H9 (cell line): ENCODE data around the gene ZNF423. TPM values are rescaled to one million over a fixed set of nuclear protein-coding genes. Genes with fewer than 3 reads are reported as not detected.

Source experiments
- DNase-seq: peaks from one replicate; pipeline ENCODE4 v3.0.0-alpha.2; 2017
- H2AFZ ChIP-seq: one replicate; pipeline ENCODE4 v1.6.1; 2013; ENCODE audit warnings: mild to moderate bottlenecking, low read length, control low read depth, moderate library complexity
- H2AK5ac ChIP-seq: 2 replicates; pipeline ENCODE4 v1.6.1; 2013; ENCODE audit warnings: low read length, control low read depth, mixed read lengths; ENCODE audit not compliant: insufficient read length
- H2BK120ac ChIP-seq: one replicate; pipeline ENCODE4 v1.6.1; 2013; ENCODE audit warnings: low read depth, mild to moderate bottlenecking, low read length, control low read depth, inconsistent platforms; ENCODE audit not compliant: poor library complexity, severe bottlenecking
- H2BK12ac ChIP-seq: 2 replicates; pipeline ENCODE4 v1.6.1; 2013; ENCODE audit warnings: low read length, control low read depth, mixed read lengths, low read depth; ENCODE audit not compliant: insufficient read length
- H2BK15ac ChIP-seq: 2 replicates; pipeline ENCODE4 v1.6.1; 2013; ENCODE audit warnings: low read depth, low read length, control low read depth
- H2BK20ac ChIP-seq: one replicate; pipeline ENCODE4 v1.6.1; 2013; ENCODE audit warnings: low read depth, mild to moderate bottlenecking, low read length, control low read depth, inconsistent platforms; ENCODE audit not compliant: poor library complexity, severe bottlenecking
- H2BK5ac ChIP-seq: 2 replicates; pipeline ENCODE4 v1.6.1; 2013; ENCODE audit warnings: low read length, control low read depth, mixed read lengths; ENCODE audit not compliant: insufficient read length
- H3K14ac ChIP-seq: 2 replicates; pipeline ENCODE4 v1.6.1; 2013; ENCODE audit warnings: low read length, control low read depth; ENCODE audit not compliant: insufficient read depth
- H3K18ac ChIP-seq: 2 replicates; pipeline ENCODE4 v1.6.1; 2013; ENCODE audit warnings: low read depth, mild to moderate bottlenecking, mixed read lengths, low read length, control low read depth; ENCODE audit not compliant: insufficient read length
- H3K23ac ChIP-seq: 2 replicates; pipeline ENCODE4 v1.6.1; 2013; ENCODE audit warnings: low read length, control low read depth, mixed read lengths, low read depth; ENCODE audit not compliant: insufficient read length
- H3K23me2 ChIP-seq: 2 replicates; pipeline ENCODE4 v1.6.1; 2013; ENCODE audit warnings: low read depth, mild to moderate bottlenecking, mixed read lengths, low read length, control low read depth; ENCODE audit not compliant: insufficient read length, poor library complexity, severe bottlenecking
- H3K27ac ChIP-seq: 2 replicates; pipeline ENCODE4 v1.5.1; 2013; ENCODE audit warnings: low read length, control low read depth, mixed read lengths, low read depth; ENCODE audit not compliant: insufficient read length
- H3K27me3 ChIP-seq: 2 replicates; pipeline ENCODE4 v1.6.1; 2013; ENCODE audit warnings: low read length, control low read depth, inconsistent platforms; ENCODE audit not compliant: insufficient read depth
- H3K4ac ChIP-seq: 2 replicates; pipeline ENCODE4 v1.6.1; 2013; ENCODE audit warnings: low read depth, mild to moderate bottlenecking, control low read depth, inconsistent platforms, low read length, moderate library complexity
- H3K4me1 ChIP-seq: 2 replicates; pipeline ENCODE4 v1.6.1; 2013; ENCODE audit warnings: low read length, control low read depth, inconsistent platforms; ENCODE audit not compliant: insufficient read depth
- H3K4me2 ChIP-seq: 2 replicates; pipeline ENCODE4 v1.6.1; 2013; ENCODE audit warnings: low read length, control low read depth, mixed read lengths; ENCODE audit not compliant: insufficient read length, insufficient read depth
- H3K56ac ChIP-seq: 2 replicates; pipeline ENCODE4 v1.6.1; 2013; ENCODE audit warnings: low read depth, mild to moderate bottlenecking, mixed read lengths, low read length, control low read depth; ENCODE audit not compliant: insufficient read length
- H3K79me1 ChIP-seq: 2 replicates; pipeline ENCODE4 v1.6.1; 2013; ENCODE audit warnings: low read depth, mild to moderate bottlenecking, moderate library complexity, low read length, control low read depth, inconsistent platforms; ENCODE audit not compliant: insufficient read depth, poor library complexity, severe bottlenecking
- H3K79me2 ChIP-seq: 2 replicates; pipeline ENCODE4 v1.6.1; 2013; ENCODE audit warnings: low read length, control low read depth, inconsistent platforms; ENCODE audit not compliant: insufficient read depth
- H3K9ac ChIP-seq: 2 replicates; pipeline ENCODE4 v1.6.1; 2013; ENCODE audit warnings: low read length, control low read depth, mixed read lengths; ENCODE audit not compliant: insufficient read length; ENCODE audit errors: extremely low read depth
- H3K9me3 ChIP-seq: one replicate; pipeline ENCODE4 v1.6.1; 2013; ENCODE audit warnings: low read depth, low read length, inconsistent platforms; ENCODE audit not compliant: control insufficient read depth
- H3T11ph ChIP-seq: one replicate; pipeline ENCODE4 v1.6.1; 2013; ENCODE audit warnings: mild to moderate bottlenecking, low read length, control low read depth, inconsistent platforms
- H4K20me1 ChIP-seq: one replicate; pipeline ENCODE4 v1.6.1; 2013; ENCODE audit not compliant: control insufficient read depth, insufficient read length, insufficient read depth
- H4K5ac ChIP-seq: 2 replicates; pipeline ENCODE4 v1.6.1; 2013; ENCODE audit warnings: low read depth, mild to moderate bottlenecking, mixed read lengths, low read length, control low read depth; ENCODE audit not compliant: insufficient read length
- H4K8ac ChIP-seq: replicated peaks from 2 replicates; pipeline ENCODE4 v1.6.1; 2013; ENCODE audit warnings: low read length, control low read depth, mixed read lengths, low read depth; ENCODE audit not compliant: insufficient read length
- H4K91ac ChIP-seq: 2 replicates; pipeline ENCODE4 v1.6.1; 2013; ENCODE audit warnings: low read depth, mild to moderate bottlenecking, moderate library complexity, mixed read lengths, low read length, control low read depth; ENCODE audit not compliant: insufficient read length
- H3K27ac Mint-ChIP-seq, 3 experiments: 2 replicates in 2 of 3; 3 replicates in 1 of 3; pipeline ENCODE4 v1.8.0; 2020 to 2021; ENCODE audit warnings: mixed read lengths in 3 of 3, mild to moderate bottlenecking in 1 of 3, moderate library complexity in 1 of 3
- H3K27me3 Mint-ChIP-seq: 2 replicates; pipeline ENCODE4 v1.8.0; 2021; ENCODE audit warnings: low read depth, mild to moderate bottlenecking, moderate library complexity, mixed read lengths
- H3K36me3 Mint-ChIP-seq, 3 experiments: 2 replicates in 2 of 3; 3 replicates in 1 of 3; pipeline ENCODE4 v1.8.0; 2020 to 2021; ENCODE audit warnings: low read depth in 3 of 3, mixed read lengths in 3 of 3; ENCODE audit not compliant: insufficient read depth in 1 of 3
- H3K4me1 Mint-ChIP-seq, 2 experiments: 2 replicates each; pipeline ENCODE4 v1.8.0; 2020; ENCODE audit warnings: mixed read lengths in 2 of 2
- H3K4me3 Mint-ChIP-seq, 2 experiments: 2 replicates in 1 of 2; 3 replicates in 1 of 2; pipeline ENCODE4 v1.8.0; 2020 to 2021; ENCODE audit warnings: mild to moderate bottlenecking in 2 of 2, mixed read lengths in 2 of 2, moderate library complexity in 1 of 2
- H3K9me3 Mint-ChIP-seq, 2 experiments: 2 replicates in 1 of 2; 3 replicates in 1 of 2; pipeline ENCODE4 v1.8.0; 2020; ENCODE audit warnings: mild to moderate bottlenecking in 2 of 2, mixed read lengths in 2 of 2, moderate library complexity in 1 of 2
- CTCF ChIP-seq: fragments of 200-600 bp; sonication (generic); conservative IDR thresholded peaks from 3 replicates; pipeline ENCODE4 v1.8.0; 2021; ENCODE audit warnings: antibody characterized with exemption, mild to moderate bottlenecking
- WGBS: extraction: QIAGEN DNeasy Blood & Tissue Kit; methylation state at CpG from one replicate; pipeline ENCODE4 v1.1.7; 2013; ENCODE audit warnings: missing lambda C conversion rate, low lambda C conversion rate, mixed read lengths; ENCODE audit not compliant: insufficient read length; ENCODE audit errors: extremely low coverage; 5-methylcytosine and 5-hydroxymethylcytosine counted together
- total RNA-seq: library from RNA; stranded (reverse); gene quantifications from 2 replicates; pipeline ENCODE4 v1.2.1, GENCODE V29; 2021

ZNF423 gene
- total RNA-seq, 1 experiment from 2014 or later = 51.5 TPM

GRCh38 chr16:49466881-49467280 is 389.0 kb downstream of the ZNF423 start:
- no peak for TF ChIP-seq CTCF
- H4K20me1 ChIP-seq = no peaks in the 10 kb centered on the region
- H2BK15ac ChIP-seq = no peak overlapping the region
- H4K8ac ChIP-seq = no peak overlapping the region
- no peaks in the 10 kb centered on the region for H3K79me1 ChIP-seq
- no peak overlapping the region for H3K14ac ChIP-seq
- no peak overlapping the region for H3K27ac ChIP-seq
- Mint-ChIP-seq H3K9me3 (no peaks in the 10 kb centered on the region), H3K4me1 (peaks cover 12 to 24% of the 10 kb centered on the region in 2 experiments), H3K27ac (no peak overlapping the region), H3K36me3 (no peaks in the 10 kb centered on the region), H3K4me3 (no peak overlapping the region), H3K27me3 (peaks cover 31% of the 10 kb centered on the region)
- H2AFZ ChIP-seq = no peak overlapping the region
- no peak overlapping the region for H3K4ac ChIP-seq
- H3T11ph ChIP-seq = no peak overlapping the region
- H3K9me3 ChIP-seq = no peaks in the 10 kb centered on the region
- H4K5ac ChIP-seq = no peak overlapping the region
- H3K23me2 ChIP-seq = peaks cover 5% of the 10 kb centered on the region
- H2BK20ac ChIP-seq = no peak overlapping the region
- H2BK120ac ChIP-seq = no peak overlapping the region
- H3K79me2 ChIP-seq = no peaks in the 10 kb centered on the region
- H3K27me3 ChIP-seq = no peaks in the 10 kb centered on the region; the same call in 1 of the 2 replicates
- no peak overlapping the region for H2BK5ac ChIP-seq
- no peak overlapping the region for H3K18ac ChIP-seq
- no peaks in the 10 kb centered on the region; the same call in 1 of the 2 replicates for H3K4me1 ChIP-seq
- no peak overlapping the region for H4K91ac ChIP-seq
- no peak overlapping the region for H2BK12ac ChIP-seq
- no peak overlapping the region for H2AK5ac ChIP-seq
- WGBS = no CpG with 5 or more reads among the region's 1 CpG
- H3K23ac ChIP-seq = no peak overlapping the region
- DNase-seq = no peak
- H3K9ac ChIP-seq = no peak overlapping the region
- H3K56ac ChIP-seq = no peak overlapping the region
- H3K4me2 ChIP-seq = no peak overlapping the region
